Lung (tissue), 12 donors: ENCODE results near the gene TMEM92. TPM values are rescaled to one million over a fixed set of nuclear protein-coding genes. Genes with fewer than 3 reads are reported as not detected.

Source experiments
- ATAC-seq: fragments of 200-7000 bp; cut with Tn5 transposase; one replicate; pipeline ENCODE4 v1.9.1; 2020; ENCODE audit warnings: moderate number of reproducible peaks; ENCODE audit not compliant: insufficient read depth, low FRiP score
- DNase-seq, 3 donors: peaks; one replicate each; pipeline ENCODE4 v3.0.0-alpha.2; 2013 to 2017
- H3K27ac ChIP-seq, 2 donors: one replicate each; pipeline ENCODE4 v1.5.1; 2013; ENCODE audit warnings: mild to moderate bottlenecking in 2 of 2, moderate library complexity in 2 of 2, control low read depth in 1 of 2, inconsistent platforms in 1 of 2, low read depth in 1 of 2, low read length in 1 of 2
- H3K27me3 ChIP-seq, 3 donors: one replicate each; pipeline ENCODE4 v1.5.1; 2013; ENCODE audit warnings: low read length in 2 of 3; ENCODE audit not compliant: control insufficient read depth in 3 of 3, insufficient read depth in 3 of 3
- H3K36me3 ChIP-seq, 4 donors: one replicate each; pipeline ENCODE4 v1.5.1; 2013; ENCODE audit warnings: low read length in 4 of 4, mild to moderate bottlenecking in 1 of 4, moderate library complexity in 1 of 4; ENCODE audit not compliant: control insufficient read depth in 4 of 4, insufficient read depth in 4 of 4
- H3K4me1 ChIP-seq, 5 donors: one replicate each; pipeline ENCODE4 v1.5.1; 2013; ENCODE audit warnings: low read length in 5 of 5, mild to moderate bottlenecking in 2 of 5, moderate library complexity in 1 of 5; ENCODE audit not compliant: control insufficient read depth in 5 of 5, insufficient read depth in 5 of 5
- H3K4me3 ChIP-seq: one replicate; pipeline ENCODE4 v1.5.1; 2013; ENCODE audit warnings: mild to moderate bottlenecking, control low read depth, moderate library complexity
- H3K9ac ChIP-seq, 2 donors: one replicate each; pipeline ENCODE4 v1.5.1; 2013; ENCODE audit warnings: low read length in 2 of 2, control low read depth in 1 of 2; ENCODE audit not compliant: insufficient read depth in 1 of 2
- H3K9me3 ChIP-seq, 4 donors: one replicate each; pipeline ENCODE4 v1.5.1; 2013; ENCODE audit warnings: low read length in 3 of 4, mild to moderate bottlenecking in 1 of 4, moderate library complexity in 1 of 4; ENCODE audit not compliant: control insufficient read depth in 4 of 4, insufficient read depth in 3 of 4
- CTCF ChIP-seq: IDR thresholded peaks from 2 replicates; pipeline ENCODE4 v1.5.1; 2012; ENCODE audit warnings: mild to moderate bottlenecking; ENCODE audit errors: control extremely low read depth, extremely low read depth
- WGBS, 2 donors: extraction: QIAGEN DNeasy Blood & Tissue Kit; methylation state at CpG; one replicate each; pipeline ENCODE4 v1.1.7; 2013; 5-methylcytosine and 5-hydroxymethylcytosine counted together
- polyA plus RNA-seq, 2 donors: library from polyadenylated mRNA; stranded (reverse); fragments of 200-250 nt; gene quantifications; one replicate each; pipeline ENCODE4 v1.2.1, GENCODE V29; 2013
- total RNA-seq, 2 donors: library from RNA; depleted of rRNA in 1 of 2; stranded (reverse); fragments of >200 nt in 1 of 2; gene quantifications; one replicate each; pipeline ENCODE4 v1.2.1, GENCODE V29; 2014 to 2021
- donor health status: control.
- donor health status: control.
- donor health status: Bipolar disorder and iron deficiency.
- donor health status: healthy.
- donor health status: DM: yes; HTN: yes; CAD: no.

The TMEM92 gene
- total and polyA plus RNA-seq, 4 donors = 0.63 to 8.0 (median 5.9) TPM

- H3K4me3 ChIP-seq = no peak overlapping the region
- H3K27me3 ChIP-seq = no peaks in the 10 kb centered on the region
- TF ChIP-seq CTCF = no peak
- no peaks in the 10 kb centered on the region for H3K4me1 ChIP-seq
- H3K9ac ChIP-seq = no peak overlapping the region
- ATAC-seq (no peak), DNase-seq (no peak)
- H3K36me3 ChIP-seq = no peaks in the 10 kb centered on the region
- 62 to 63% methylated on average over 3 of the region's 3 CpGs for WGBS, 2 donors
- no peaks in the 10 kb centered on the region for H3K9me3 ChIP-seq
- H3K27ac ChIP-seq = no peak overlapping the region
These were observed 36.3 kb downstream of the TMEM92 start for GRCh38 chr17:50310455-50311111.

- 38 to 67% methylated on average over 1 of the region's 1 CpG for WGBS, 2 donors
- no peaks in the 10 kb centered on the region for H3K4me1 ChIP-seq
- H3K9ac ChIP-seq = no peak overlapping the region
- no peak overlapping the region for H3K27ac ChIP-seq
- TF ChIP-seq CTCF = no peak
- H3K4me3 ChIP-seq = no peak overlapping the region
- no peaks in the 10 kb centered on the region for H3K9me3 ChIP-seq
- DNase-seq (no peak), ATAC-seq (no peak)
- no peaks in the 10 kb centered on the region for H3K36me3 ChIP-seq
- no peaks in the 10 kb centered on the region for H3K27me3 ChIP-seq
These were observed 36.8 kb downstream of the TMEM92 start for GRCh38 chr17:50311112-50311460.

- no peak overlapping the region for H3K27ac ChIP-seq
- no peak overlapping the region for H3K9ac ChIP-seq
- no peak for ATAC-seq
- 75 to 91% methylated on average over 4 of the region's 4 CpGs for WGBS, 2 donors
- no peak for DNase-seq
- no peaks in the 10 kb centered on the region for H3K4me1 ChIP-seq
- TF ChIP-seq CTCF = no peak
- H3K27me3 ChIP-seq = no peaks in the 10 kb centered on the region
- no peak overlapping the region for H3K4me3 ChIP-seq
- no peaks in the 10 kb centered on the region for H3K9me3 ChIP-seq
- H3K36me3 ChIP-seq = no peaks in the 10 kb centered on the region
These were observed 37.2 kb downstream of the TMEM92 start for GRCh38 chr17:50311483-50311882.

- no peaks in the 10 kb centered on the region for H3K36me3 ChIP-seq
- WGBS, 2 donors = 72 to 81% methylated on average over 5 of the region's 5 CpGs
- H3K27ac ChIP-seq = no peak overlapping the region
- DNase-seq (peak in 1 of 3 donors; percentile 23), ATAC-seq (no peak)
- no peaks in the 10 kb centered on the region for H3K4me1 ChIP-seq
- H3K4me3 ChIP-seq = no peak overlapping the region
- H3K9ac ChIP-seq = no peak overlapping the region
- H3K9me3 ChIP-seq = no peaks in the 10 kb centered on the region
- H3K27me3 ChIP-seq = no peaks in the 10 kb centered on the region
- no peak for TF ChIP-seq CTCF
These were observed 38.0 kb downstream of the TMEM92 start for GRCh38 chr17:50312308-50312707.
